Measurements from ENCODE around the gene TMEM123.
A peak's percentile ranks its signal among the peaks of the same experiment; 100 is the strongest.

TMEM123 gene

DNA sequence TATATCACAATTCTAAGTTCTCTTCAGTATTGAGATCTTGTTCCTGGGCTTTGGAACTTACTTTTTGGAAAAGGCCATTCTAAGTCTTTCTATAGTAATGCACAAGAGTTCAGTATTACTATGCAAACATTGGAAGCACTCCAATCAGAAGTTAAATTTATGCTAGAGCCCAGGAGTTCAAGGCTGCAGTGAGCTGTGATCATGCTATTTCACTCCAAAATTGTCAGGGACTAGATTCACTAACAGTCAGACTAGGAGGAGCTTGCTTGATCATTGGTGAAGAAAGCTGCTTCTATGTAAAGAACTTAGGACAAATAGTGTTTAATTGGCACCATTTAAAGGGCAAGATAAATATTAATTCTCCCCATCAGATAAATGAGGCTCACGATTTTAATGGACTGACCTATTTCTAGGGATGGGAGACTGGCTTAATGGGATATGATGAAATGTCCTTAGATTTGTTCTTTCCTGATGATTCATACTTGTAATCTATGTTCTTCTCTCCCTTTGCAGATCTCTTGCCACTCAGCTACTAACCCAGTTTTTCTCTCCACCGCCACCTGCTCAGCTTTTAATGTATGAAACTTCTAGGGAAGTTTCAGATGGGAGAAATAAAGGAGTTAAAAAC is 32.6 kb upstream of the TMEM123 start:
- DNase-seq (ENCODE audit: low spot score) (no peak), ATAC-seq (ENCODE audit: low read depth) (peak; percentile 68)
- TF ChIP-seq, protein P1, sequence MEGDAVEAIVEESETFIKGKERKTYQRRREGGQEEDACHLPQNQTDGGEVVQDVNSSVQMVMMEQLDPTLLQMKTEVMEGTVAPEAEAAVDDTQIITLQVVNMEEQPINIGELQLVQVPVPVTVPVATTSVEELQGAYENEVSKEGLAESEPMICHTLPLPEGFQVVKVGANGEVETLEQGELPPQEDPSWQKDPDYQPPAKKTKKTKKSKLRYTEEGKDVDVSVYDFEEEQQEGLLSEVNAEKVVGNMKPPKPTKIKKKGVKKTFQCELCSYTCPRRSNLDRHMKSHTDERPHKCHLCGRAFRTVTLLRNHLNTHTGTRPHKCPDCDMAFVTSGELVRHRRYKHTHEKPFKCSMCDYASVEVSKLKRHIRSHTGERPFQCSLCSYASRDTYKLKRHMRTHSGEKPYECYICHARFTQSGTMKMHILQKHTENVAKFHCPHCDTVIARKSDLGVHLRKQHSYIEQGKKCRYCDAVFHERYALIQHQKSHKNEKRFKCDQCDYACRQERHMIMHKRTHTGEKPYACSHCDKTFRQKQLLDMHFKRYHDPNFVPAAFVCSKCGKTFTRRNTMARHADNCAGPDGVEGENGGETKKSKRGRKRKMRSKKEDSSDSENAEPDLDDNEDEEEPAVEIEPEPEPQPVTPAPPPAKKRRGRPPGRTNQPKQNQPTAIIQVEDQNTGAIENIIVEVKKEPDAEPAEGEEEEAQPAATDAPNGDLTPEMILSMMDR (IDR thresholded peaks at IDR 0.05; ENCODE audit: poor library complexity, severe bottlenecking) = no peak
- Histone ChIP-seq H3K27ac (ENCODE audit: poor library complexity, severe bottlenecking) (no peak overlapping the region), H3K4me1 (ENCODE audit: insufficient read depth, poor library complexity, severe bottlenecking) (peaks cover 6% of the 10 kb centered on the region), H3K4me3 (ENCODE audit: severe bottlenecking) (no peak overlapping the region), H3K36me3 (ENCODE audit: low read depth) (no peaks in the 10 kb centered on the region), H3K27me3 (ENCODE audit: insufficient read depth, poor library complexity, severe bottlenecking) (no peaks in the 10 kb centered on the region), H3K9me3 (ENCODE audit: severe bottlenecking) (no peaks in the 10 kb centered on the region)

DNA sequence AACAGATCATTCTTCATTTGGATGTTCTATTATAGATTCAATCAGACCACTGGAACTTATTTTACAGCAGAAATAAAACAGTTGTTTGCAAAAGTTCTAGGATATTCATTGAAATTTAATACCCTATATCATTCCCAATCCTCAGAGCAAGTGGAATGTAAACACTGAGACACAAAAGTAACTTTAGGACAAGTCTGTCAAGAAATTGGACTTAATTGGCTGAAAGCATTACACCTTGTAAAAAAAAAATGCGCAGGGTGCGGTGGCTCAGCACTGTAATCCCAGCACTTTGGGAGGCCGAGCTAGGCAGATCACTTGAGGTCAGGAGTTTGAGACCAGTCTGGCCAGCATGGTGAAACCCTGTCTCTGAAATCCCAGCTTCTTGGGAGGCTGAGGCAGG is 29.9 kb upstream of the TMEM123 start:
- TF ChIP-seq, protein P1 (IDR thresholded peaks at IDR 0.05; ENCODE audit: poor library complexity, severe bottlenecking) = no peak
- no peaks in the 10 kb centered on the region for H3K9me3 ChIP-seq (ENCODE audit: severe bottlenecking)
- H3K4me3 ChIP-seq (ENCODE audit: severe bottlenecking) = no peak overlapping the region
- DNase-seq (ENCODE audit: low spot score) (no peak), ATAC-seq (ENCODE audit: low read depth) (no peak)
- H3K27ac ChIP-seq (ENCODE audit: poor library complexity, severe bottlenecking) = no peak overlapping the region
- H3K4me1 ChIP-seq (ENCODE audit: insufficient read depth, poor library complexity, severe bottlenecking) = peaks cover 7% of the 10 kb centered on the region
- H3K27me3 ChIP-seq (ENCODE audit: insufficient read depth, poor library complexity, severe bottlenecking) = no peaks in the 10 kb centered on the region
- no peaks in the 10 kb centered on the region for H3K36me3 ChIP-seq (ENCODE audit: low read depth)

DNA sequence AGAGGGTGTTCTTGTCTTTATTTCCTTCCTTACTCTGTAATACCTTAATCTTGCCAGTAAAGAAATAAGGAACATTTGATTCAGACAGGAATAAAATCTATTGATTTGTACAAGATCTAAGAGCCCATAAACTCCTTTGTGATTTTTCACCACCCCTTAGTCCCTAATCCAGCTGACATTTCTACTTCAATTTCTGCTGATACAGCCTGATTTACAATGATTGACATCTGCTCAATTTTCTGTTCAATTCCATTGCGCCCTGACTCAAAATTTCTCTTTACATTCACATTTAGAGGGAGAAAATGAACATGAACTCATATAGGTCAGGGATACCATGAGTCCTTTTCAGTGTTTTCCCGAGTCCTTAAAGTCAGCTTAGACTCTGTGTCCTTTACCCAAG is 27.2 kb upstream of the TMEM123 start:
- no peaks in the 10 kb centered on the region for H3K36me3 ChIP-seq (ENCODE audit: low read depth)
- no peaks in the 10 kb centered on the region for H3K27me3 ChIP-seq (ENCODE audit: insufficient read depth, poor library complexity, severe bottlenecking)
- H3K4me1 ChIP-seq (ENCODE audit: insufficient read depth, poor library complexity, severe bottlenecking) = peaks cover 17% of the 10 kb centered on the region
- H3K4me3 ChIP-seq (ENCODE audit: severe bottlenecking) = no peak overlapping the region
- TF ChIP-seq, protein P1 (IDR thresholded peaks at IDR 0.05; ENCODE audit: poor library complexity, severe bottlenecking) = no peak
- no peak overlapping the region for H3K27ac ChIP-seq (ENCODE audit: poor library complexity, severe bottlenecking)
- no peak for DNase-seq (ENCODE audit: low spot score)
- no peak for ATAC-seq (ENCODE audit: low read depth)
- no peaks in the 10 kb centered on the region for H3K9me3 ChIP-seq (ENCODE audit: severe bottlenecking)

DNA sequence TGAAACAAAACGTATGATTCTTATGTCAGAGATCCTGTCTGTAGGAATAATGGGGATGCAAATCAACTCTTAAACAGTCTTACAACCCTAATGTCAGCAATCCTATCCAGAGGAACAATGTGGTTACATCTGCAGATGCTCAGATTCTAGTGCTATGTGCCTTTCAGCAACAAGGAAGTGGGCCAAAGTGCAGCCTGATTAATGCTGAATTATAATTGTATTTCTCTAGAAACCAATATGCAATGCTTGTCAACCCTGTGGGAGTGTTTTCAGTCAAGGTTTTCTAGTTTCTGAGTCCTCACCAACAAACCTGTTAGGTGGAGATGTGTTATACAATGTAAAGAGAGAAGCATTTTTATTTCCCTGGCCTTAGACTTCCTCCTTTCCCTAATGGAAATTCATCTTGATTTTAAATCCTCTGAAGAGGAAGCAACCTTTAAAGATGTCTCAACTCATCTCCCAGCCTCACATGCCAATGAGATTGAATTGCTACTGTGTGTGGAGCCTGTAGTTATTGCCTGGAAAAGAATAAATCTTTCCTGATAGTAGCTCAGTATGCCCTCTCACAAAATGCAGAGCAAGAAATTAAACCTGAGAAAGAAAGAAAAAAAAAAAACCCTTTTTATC is 26.2 kb upstream of the TMEM123 start:
- Histone ChIP-seq H3K4me1 (ENCODE audit: insufficient read depth, poor library complexity, severe bottlenecking) (peaks cover 17% of the 10 kb centered on the region), H3K4me3 (ENCODE audit: severe bottlenecking) (no peak overlapping the region), H3K9me3 (ENCODE audit: severe bottlenecking) (no peaks in the 10 kb centered on the region), H3K27ac (ENCODE audit: poor library complexity, severe bottlenecking) (no peak overlapping the region), H3K27me3 (ENCODE audit: insufficient read depth, poor library complexity, severe bottlenecking) (no peaks in the 10 kb centered on the region), H3K36me3 (ENCODE audit: low read depth) (no peaks in the 10 kb centered on the region)
- no peak for DNase-seq (ENCODE audit: low spot score)
- TF ChIP-seq, protein P1 (IDR thresholded peaks at IDR 0.05; ENCODE audit: poor library complexity, severe bottlenecking) = no peak
- no peak for ATAC-seq (ENCODE audit: low read depth)

DNA sequence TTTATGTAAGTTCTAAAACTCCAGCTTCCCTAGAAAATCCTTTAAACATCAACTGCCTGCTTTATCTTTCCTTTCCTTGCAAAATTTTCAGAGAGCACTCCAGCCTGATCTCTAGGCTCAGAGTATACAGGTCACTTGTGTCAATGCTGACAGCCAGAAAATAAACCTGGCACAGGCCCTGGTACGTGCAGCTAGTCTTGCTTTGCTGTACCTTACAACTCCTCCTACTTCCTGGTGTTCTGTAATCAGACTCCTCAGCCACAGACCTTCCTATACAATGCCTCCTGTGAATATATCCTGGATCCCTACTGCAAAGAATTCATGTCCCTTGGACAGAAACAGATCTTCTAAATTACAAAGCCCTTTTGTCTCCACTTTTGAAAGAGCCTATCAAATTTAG is 24.2 kb upstream of the TMEM123 start:
- TF ChIP-seq, protein P1 (IDR thresholded peaks at IDR 0.05; ENCODE audit: poor library complexity, severe bottlenecking) = no peak
- peak; percentile 97 for ATAC-seq (ENCODE audit: low read depth)
- no peaks in the 10 kb centered on the region for H3K27me3 ChIP-seq (ENCODE audit: insufficient read depth, poor library complexity, severe bottlenecking)
- peak overlapping the region; percentile 39 for H3K27ac ChIP-seq (ENCODE audit: poor library complexity, severe bottlenecking)
- H3K4me3 ChIP-seq (ENCODE audit: severe bottlenecking) = no peak overlapping the region
- DNase-seq (ENCODE audit: low spot score) = no peak
- no peaks in the 10 kb centered on the region for H3K36me3 ChIP-seq (ENCODE audit: low read depth)
- no peaks in the 10 kb centered on the region for H3K9me3 ChIP-seq (ENCODE audit: severe bottlenecking)
- peaks cover 17% of the 10 kb centered on the region for H3K4me1 ChIP-seq (ENCODE audit: insufficient read depth, poor library complexity, severe bottlenecking)

Data from RWPE2 (cell line).